Chondrocyte (in vitro differentiated cells): Measurements from ENCODE around the gene PLPP4. TPM values are rescaled to one million over a fixed set of nuclear protein-coding genes. Genes with fewer than 3 reads are reported as not detected.

ENCODE experiments used
- DNase-seq: peaks from one replicate; pipeline ENCODE4 v3.0.0; 2021; ENCODE audit warnings: mixed read lengths, low spot score
- H3K27ac Mint-ChIP-seq: one replicate; pipeline ENCODE4 v1.8.0; 2021; ENCODE audit warnings: mild to moderate bottlenecking, moderate library complexity, mixed read lengths; ENCODE audit not compliant: unreplicated experiment
- H3K27me3 Mint-ChIP-seq: 2 replicates; pipeline ENCODE4 v1.8.0; 2021; ENCODE audit warnings: low read depth, mixed read lengths
- H3K36me3 Mint-ChIP-seq: 2 replicates; pipeline ENCODE4 v1.8.0; 2021; ENCODE audit warnings: low read depth, mixed read lengths
- H3K4me1 Mint-ChIP-seq: 2 replicates; pipeline ENCODE4 v1.8.0; 2021; ENCODE audit warnings: low read depth, mild to moderate bottlenecking, mixed read lengths
- H3K4me3 Mint-ChIP-seq: one replicate; pipeline ENCODE4 v1.8.0; 2021; ENCODE audit warnings: mild to moderate bottlenecking, moderate library complexity, mixed read lengths; ENCODE audit not compliant: unreplicated experiment
- H3K9me3 Mint-ChIP-seq: 2 replicates; pipeline ENCODE4 v1.8.0; 2021; ENCODE audit warnings: low read depth, mixed read lengths
- total RNA-seq: library from RNA; stranded (reverse); gene quantifications from 3 replicates; pipeline ENCODE4 v1.2.1, GENCODE V29; 2021
- TF ChIP-seq, protein P1 (sequence below): fragments of 200-600 bp; sonication (generic); IDR thresholded peaks from 2 replicates; pipeline ENCODE4 v1.5.0; 2021; ENCODE audit warnings: antibody characterized with exemption, mild to moderate bottlenecking, moderate library complexity

Gene PLPP4
- total RNA-seq, 1 donor from 2014 or later, result 3.0 TPM

DNA sequence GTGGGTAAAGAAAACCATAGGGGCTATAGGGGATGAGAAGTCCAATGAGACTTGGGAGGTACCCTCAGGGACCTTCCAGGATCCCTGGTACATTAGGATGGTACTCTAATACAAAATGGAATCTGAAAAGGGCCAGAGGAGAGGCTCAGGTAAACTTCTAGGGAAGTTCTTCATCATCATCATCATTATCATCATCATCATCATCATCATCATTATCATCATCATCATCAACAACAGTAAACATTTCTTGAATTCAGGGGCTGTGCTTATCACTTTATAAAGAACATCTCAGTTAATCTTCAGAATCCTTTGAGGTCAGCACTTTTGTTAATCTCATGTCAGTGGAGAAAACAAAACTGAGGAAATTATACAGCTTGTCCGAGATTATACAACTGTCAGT lies 50.1 kb downstream of the PLPP4 start:
- H3K27me3 Mint-ChIP-seq, result no peaks in the 10 kb centered on the region
- H3K9me3 Mint-ChIP-seq, result no peaks in the 10 kb centered on the region
- TF ChIP-seq, protein P1, sequence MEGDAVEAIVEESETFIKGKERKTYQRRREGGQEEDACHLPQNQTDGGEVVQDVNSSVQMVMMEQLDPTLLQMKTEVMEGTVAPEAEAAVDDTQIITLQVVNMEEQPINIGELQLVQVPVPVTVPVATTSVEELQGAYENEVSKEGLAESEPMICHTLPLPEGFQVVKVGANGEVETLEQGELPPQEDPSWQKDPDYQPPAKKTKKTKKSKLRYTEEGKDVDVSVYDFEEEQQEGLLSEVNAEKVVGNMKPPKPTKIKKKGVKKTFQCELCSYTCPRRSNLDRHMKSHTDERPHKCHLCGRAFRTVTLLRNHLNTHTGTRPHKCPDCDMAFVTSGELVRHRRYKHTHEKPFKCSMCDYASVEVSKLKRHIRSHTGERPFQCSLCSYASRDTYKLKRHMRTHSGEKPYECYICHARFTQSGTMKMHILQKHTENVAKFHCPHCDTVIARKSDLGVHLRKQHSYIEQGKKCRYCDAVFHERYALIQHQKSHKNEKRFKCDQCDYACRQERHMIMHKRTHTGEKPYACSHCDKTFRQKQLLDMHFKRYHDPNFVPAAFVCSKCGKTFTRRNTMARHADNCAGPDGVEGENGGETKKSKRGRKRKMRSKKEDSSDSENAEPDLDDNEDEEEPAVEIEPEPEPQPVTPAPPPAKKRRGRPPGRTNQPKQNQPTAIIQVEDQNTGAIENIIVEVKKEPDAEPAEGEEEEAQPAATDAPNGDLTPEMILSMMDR, result no peak
- DNase-seq, result no peak
- no peak overlapping the region for H3K27ac Mint-ChIP-seq
- H3K4me3 Mint-ChIP-seq, result no peak overlapping the region
- no peaks in the 10 kb centered on the region for H3K36me3 Mint-ChIP-seq
- H3K4me1 Mint-ChIP-seq, result peaks cover 18% of the 10 kb centered on the region

DNA sequence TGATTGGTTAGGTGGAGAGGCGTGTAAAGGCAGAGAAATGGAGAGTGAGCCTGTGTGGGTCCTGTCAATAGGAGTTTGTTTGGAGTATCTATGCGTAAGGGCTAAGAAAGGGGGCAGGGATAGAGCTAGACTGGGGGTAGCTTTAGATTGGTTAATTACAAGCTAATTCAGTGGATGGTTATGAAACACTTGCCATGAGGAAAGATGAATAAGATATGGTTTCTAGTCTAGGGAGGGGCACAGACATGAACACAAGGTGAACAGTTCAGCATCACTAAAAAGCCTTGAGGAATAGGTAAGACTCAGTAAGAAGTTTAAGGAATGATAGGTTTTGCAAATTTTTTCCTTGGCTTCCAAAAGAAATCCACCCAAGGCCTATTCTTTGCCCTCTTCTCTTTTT lies 50.6 kb downstream of the PLPP4 start:
- H3K4me3 Mint-ChIP-seq, result no peak overlapping the region
- no peak for DNase-seq
- H3K9me3 Mint-ChIP-seq, result no peaks in the 10 kb centered on the region
- H3K4me1 Mint-ChIP-seq, result peaks cover 18% of the 10 kb centered on the region
- TF ChIP-seq, protein P1, result no peak
- H3K36me3 Mint-ChIP-seq, result no peaks in the 10 kb centered on the region
- H3K27ac Mint-ChIP-seq, result no peak overlapping the region
- H3K27me3 Mint-ChIP-seq, result no peaks in the 10 kb centered on the region

- H3K27me3 Mint-ChIP-seq, result no peaks in the 10 kb centered on the region
- no peaks in the 10 kb centered on the region for H3K9me3 Mint-ChIP-seq
- no peak overlapping the region for H3K27ac Mint-ChIP-seq
- no peak overlapping the region for H3K4me3 Mint-ChIP-seq
- H3K36me3 Mint-ChIP-seq, result no peaks in the 10 kb centered on the region
- TF ChIP-seq, protein P1, result no peak
- H3K4me1 Mint-ChIP-seq, result peaks cover 18% of the 10 kb centered on the region
- no peak for DNase-seq
These were observed 51.4 kb downstream of the PLPP4 start for GRCh38 chr10:120508393-120508792.

DNA sequence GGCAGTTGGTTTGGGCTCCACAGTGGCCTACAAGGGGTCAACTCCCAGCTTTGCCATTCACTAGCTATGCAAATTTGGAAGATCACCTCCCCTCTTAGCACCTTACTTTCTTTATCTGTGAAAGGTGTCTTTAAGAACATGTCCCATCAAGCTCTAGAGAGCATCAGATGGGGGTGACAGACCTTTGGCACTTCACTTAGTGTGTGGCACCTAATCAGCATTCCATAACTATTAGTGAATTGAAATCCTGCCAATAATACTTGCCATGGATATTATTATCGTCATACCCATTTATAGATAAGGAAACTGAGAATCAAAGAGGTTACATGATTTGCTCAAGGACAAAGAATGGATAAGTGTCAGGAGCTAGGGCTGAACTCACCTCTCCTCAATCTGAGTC lies 51.9 kb downstream of the PLPP4 start:
- Mint-ChIP-seq H3K36me3 (no peaks in the 10 kb centered on the region), H3K27me3 (no peaks in the 10 kb centered on the region), H3K4me1 (peaks cover 15% of the 10 kb centered on the region), H3K4me3 (no peak overlapping the region), H3K27ac (no peak overlapping the region), H3K9me3 (no peaks in the 10 kb centered on the region)
- no peak for DNase-seq
- TF ChIP-seq, protein P1, result no peak

DNA sequence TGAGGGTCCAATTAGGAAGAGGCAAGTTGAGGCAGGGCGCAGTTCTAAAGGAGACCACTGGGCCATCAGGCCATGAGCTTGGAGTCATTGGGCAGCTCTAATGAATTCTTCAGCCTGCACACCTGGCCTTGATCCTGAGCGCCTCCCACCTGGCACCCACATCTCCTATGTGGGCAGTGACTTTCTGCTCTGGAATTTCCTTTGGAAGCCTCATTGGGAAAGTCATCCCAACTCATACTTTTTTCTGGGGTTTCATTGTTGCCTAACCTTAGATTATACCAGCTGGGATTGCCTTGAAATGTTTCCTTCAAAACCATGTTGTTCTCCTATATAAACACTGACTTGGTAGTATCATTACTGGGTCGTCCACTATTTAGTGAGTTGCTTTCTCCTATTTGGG lies 54.1 kb downstream of the PLPP4 start:
- H3K27ac Mint-ChIP-seq, result no peak overlapping the region
- H3K4me3 Mint-ChIP-seq, result no peak overlapping the region
- no peaks in the 10 kb centered on the region for H3K36me3 Mint-ChIP-seq
- TF ChIP-seq, protein P1, result no peak
- H3K9me3 Mint-ChIP-seq, result no peaks in the 10 kb centered on the region
- H3K27me3 Mint-ChIP-seq, result no peaks in the 10 kb centered on the region
- no peak for DNase-seq
- peaks cover 5% of the 10 kb centered on the region for H3K4me1 Mint-ChIP-seq
